SH-SY5Y (cell line): Measurements from ENCODE around the gene CD320.
A peak's percentile ranks its signal among the peaks of the same experiment; 100 is the strongest.

Experiments used
- GATA2 ChIP-seq: IDR thresholded peaks from 2 replicates; pipeline ENCODE4 v1.6.1; 2011; ENCODE audit warnings: mild to moderate bottlenecking, low read depth, low read length
- GATA3 ChIP-seq: IDR thresholded peaks from 2 replicates; pipeline ENCODE4 v1.6.1; 2011; ENCODE audit warnings: low read depth, mild to moderate bottlenecking, low read length, moderate library complexity

The CD320 gene

DNA sequence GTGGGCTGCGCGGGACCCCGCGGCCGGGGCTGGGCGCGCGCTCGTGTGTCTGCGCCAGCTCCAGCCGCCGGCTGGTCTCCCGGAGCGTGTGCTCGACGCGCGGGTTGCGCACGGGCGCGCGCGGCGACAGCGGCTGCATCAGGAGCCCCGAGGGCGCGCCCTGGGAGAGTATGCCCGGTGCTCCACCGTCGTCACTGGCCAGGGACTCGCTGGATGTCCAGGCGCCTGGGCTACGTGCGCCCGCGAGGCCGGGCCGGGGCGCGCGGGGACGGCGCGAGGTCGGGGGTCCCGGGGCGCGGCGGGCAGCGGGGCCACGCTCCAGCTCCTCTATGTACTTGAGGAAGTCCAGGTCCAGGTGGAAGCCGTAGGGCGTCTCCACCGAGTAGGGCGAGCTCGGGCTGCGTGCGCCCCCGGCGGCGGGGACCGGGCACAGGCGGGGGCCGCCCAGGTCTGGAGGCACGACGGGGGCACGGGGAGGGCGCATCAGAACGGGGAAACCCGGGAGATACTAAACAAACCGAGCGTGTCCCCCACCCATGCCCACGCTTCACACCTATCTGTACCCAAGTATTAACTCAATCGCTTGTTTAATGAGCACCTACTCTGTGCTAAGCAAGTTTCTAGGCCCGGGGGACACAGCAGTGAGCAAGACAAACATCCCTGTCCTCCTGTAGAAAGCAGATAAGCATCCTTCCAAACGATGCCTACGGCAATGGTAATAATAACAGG lies 27.3 kb upstream of the CD320 start:
- TF ChIP-seq GATA2 (no peak), GATA3 (no peak)

DNA sequence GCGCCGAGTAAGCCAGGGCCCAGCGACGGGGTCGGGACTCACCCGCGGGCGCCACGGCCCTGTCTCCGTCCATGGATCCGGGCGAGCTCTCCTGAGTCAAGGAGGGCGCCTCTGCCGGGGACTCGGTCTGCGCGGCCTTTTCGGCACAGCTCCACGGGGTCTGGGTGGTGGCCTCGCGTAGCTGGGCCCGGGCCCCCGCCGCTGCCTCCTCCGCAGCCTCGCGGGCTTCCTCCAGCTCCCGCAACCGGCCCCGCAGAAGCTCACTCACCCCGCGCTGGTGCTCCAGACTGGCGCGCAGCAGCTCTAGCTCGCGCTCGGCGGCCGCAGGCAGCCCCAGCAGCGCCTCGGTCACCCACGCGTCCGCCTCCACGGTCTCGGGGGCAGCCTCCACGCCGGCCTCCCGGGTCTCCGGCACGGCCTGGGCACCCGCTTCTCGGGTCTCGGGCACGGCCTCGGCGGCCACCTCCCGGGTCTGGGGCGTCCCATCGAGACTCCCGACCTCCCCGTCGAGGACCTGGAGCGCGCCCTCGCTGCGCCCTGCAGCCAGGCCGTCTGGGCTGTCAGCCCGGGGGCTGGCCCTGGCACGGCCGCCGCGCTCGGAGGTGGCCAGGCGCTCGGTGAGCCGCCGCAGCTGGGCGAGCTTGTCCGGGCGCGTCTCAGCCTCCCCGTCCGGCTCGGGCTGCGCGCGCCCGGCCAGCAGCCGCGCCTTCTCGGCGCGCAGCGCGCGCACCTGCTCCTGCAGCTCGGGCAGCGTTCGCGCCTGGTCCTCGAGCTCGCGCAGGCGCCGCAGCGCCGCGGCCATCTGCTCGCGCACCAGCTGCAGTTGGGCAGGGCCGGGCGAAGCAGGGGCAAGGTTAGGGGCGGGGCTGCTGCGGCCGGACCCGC lies 26.5 kb upstream of the CD320 start:
- TF ChIP-seq GATA3 (no peak), GATA2 (no peak)

DNA sequence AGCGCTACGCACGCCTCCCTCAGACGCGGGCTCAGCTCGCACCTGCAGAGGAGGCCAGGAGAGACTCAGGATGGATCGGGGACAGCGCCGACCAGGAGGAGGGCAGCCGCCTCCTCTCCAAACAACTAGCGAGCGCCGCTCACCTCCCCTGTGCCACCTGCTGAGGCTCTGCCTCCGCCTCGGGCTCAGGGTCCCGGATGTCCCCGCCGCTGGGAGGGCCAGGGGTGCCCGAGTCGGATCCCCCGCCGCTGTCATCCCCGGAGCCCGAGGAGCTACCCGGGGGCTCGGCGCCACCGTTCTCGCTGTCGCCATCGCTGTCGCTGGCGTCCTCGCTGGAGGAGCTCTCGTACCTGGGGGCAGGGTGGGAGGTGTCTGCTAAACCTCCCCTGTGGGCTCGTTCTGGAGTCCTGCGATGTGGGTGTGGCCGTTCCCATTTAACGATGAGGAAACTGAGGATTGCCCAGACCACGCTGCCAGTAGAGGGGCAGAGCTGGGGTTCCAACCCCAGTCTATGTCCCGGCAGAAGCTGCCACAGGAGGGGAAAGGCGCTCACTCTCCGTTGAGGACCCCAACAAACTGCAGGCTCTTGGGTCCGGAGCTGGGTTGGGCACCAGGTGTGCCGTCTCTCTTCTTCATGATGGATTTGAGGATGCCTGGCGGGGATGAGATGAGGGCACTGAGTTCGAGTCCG lies 25.8 kb upstream of the CD320 start:
- TF ChIP-seq GATA2 (no peak), GATA3 (no peak)

DNA sequence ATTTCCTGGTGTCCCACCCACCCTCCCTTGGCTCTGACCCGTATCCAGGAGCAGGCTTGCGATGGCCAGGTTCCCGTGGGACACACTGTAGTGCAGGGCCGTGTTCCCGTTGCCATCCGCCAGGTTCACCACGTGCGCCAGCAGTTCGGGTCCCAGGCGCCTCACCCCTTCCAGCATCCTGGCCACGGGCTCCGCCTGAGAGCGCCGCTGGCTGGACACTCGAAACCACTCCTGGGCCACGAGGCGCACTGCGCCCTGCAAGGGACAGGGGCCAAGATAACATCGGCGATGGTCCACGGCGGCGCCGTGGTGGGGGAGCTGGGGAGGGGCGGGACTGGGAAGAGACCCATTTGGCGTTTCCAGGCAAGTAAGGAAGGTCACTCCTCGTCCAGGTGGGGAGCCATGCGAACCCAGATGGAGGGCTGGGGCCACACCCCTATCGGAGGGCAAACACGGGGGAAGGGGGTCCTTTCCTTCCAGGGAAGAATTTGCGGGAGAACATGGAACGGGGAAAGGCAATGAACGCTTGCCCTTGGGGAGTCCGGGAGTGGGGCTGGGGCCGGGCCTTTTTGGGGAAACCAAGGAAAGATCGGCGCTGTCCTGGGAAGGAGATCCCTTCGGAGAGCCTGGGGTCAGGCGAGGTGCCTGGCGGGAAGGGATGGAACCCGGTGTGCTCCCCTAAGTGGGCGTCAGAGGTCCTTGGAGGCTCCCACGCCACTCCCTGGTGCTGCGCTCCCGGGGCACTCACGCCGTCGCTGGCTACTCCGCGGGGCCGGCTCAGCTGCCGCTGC lies 25.0 kb upstream of the CD320 start:
- TF ChIP-seq GATA3 = no peak
- TF ChIP-seq GATA2 = peak; percentile 10; the same call in 1 of the 2 replicates

DNA sequence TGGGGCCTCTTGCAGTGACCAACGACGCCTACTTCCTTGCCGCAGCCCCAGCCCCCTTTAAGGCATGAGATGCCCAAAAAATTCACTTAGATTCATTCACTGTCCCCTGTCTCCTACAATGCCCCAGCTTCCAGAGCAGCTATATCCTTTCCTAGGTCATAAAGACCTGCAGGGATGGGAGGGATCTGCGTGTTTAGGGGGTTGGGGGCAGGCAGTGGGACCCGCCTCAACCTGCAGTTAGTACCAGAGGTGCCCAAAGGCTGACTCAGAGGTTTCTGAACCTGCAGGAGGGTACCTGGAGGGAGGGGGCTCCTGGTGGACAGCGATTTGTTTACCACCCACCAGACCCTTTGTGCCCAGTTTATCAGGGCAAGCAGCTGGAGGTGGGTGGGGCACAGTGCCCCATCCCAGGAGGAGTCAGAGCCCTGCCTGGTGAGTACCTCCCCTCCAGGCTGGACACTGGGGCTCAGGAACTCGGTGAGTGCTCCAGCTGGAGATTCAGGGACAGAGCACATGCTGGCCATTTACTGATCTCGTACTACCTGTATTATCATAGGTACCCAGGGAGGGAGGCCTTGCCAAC lies 23.2 kb upstream of the CD320 start:
- TF ChIP-seq GATA3 = no peak
- TF ChIP-seq GATA2 = no peak

DNA sequence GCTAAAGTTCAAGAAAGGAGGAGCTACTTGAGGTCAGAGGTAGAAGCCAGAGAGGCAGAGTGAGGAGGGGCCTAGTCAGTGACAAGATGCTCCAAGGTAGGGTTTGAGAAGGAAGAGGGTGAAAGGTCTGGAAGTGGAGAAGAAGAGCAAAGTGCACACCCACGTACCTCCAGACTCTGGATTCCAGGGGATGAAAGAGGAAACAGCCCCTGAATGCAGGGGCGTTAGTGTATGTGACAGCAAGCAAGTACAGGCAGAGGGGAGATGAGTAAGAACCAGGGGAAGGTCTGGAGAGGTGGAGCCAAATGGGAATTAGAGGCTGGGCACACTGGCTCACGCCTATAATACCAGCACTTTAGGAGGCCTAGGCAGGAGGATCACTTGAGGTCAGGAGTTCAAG lies 21.8 kb upstream of the CD320 start:
- TF ChIP-seq GATA3 = no peak
- no peak for TF ChIP-seq GATA2

DNA sequence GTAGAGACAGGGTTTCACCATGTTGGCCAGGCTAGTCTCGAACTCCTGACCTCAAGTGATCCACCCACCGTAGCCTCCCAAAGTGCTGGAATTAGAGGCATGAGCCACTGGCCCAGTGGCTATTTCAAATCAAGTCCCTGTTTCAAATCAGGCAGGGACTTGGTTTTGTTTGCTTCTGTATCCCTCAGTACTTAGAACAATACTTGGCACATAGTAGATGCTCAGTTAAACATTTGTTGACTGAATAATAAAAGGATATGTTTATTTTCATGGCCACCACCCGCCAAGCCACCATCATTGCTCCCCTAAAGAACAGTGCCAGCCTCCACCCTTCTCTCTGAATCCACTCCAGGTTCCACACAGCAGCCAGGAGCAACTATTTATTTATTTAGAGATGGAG lies 17.3 kb upstream of the CD320 start:
- TF ChIP-seq GATA3 (no peak), GATA2 (no peak)

DNA sequence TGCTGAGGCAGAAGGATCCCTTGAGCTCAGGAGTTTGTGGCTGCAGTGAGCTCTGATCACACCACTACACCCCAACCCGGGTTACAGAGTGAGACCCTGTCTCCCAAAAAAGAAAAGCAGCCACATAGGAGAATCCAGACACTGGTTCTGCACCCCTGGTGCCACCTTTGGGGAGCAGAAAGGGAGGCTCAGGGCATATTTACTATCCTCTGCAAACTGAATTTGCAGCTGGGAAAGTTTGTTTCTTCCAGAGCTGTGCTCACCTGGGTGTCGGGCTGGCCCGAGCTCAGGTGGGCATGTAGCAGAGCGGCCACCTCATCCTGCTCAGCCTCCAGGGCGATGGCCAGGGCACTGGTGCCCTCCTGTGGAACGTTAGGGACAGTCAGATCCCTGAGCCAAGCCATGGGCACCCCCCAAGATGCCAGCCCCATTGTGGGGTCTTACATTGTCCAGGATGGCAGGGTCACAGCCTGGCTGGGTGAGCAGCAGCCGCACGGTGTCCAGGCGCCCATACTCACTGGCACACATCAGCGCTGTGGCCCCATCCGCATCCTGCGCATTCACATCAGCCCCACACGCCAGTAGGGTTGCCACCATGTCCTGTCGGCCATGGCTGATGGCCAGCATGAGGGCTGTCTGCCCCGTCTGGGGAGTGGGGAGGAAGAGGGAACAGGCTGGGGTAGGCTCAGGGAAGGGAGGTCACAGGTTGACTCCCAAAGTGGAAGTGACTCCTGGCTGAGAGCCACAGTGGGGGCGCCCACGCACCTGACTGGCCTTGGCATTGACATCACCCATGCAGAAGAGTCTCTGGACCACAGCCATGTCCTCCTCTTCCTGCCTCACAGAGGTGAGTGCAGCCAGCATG lies 16.3 kb upstream of the CD320 start:
- TF ChIP-seq GATA3 (no peak), GATA2 (no peak)

DNA sequence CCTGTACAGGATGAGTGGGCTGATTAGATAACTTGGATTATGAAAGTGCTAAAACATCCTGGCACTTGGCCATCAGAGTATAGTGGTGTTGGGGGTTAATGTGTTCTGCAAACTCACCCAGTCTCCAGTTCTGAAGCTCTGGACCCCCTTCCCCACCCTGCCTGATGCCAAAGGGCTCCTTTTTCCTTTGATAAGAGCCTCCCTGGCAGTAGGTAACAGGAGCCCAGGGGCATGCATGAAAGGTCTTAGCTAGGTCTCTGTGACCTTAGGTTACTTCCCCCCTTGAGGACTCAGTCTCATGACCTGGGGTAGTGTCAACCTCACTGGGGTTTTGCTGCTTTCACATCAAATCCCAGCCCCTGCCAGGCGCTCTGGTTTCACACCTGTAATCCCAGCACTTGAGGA lies 15.6 kb upstream of the CD320 start:
- TF ChIP-seq GATA2 = no peak
- TF ChIP-seq GATA3 = no peak

DNA sequence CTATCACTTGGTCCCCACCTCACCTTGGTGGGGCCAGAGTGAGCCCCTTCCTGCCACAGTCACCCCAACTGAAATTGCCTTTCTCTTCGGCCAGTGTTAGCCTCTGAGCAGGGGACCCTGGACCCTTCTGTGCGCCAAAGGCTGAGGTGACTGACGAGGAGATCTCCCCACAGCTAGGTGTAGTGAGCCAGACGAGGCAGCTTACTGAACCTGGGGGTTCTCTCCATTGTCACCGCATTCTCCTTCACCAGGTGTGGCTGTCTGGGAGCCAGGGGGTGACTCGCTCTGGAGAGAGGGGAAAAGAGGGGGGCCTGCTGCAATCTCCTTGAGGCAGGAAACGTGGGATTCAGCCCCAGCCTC lies 14.5 kb upstream of the CD320 start:
- no peak for TF ChIP-seq GATA2
- TF ChIP-seq GATA3 = no peak

DNA sequence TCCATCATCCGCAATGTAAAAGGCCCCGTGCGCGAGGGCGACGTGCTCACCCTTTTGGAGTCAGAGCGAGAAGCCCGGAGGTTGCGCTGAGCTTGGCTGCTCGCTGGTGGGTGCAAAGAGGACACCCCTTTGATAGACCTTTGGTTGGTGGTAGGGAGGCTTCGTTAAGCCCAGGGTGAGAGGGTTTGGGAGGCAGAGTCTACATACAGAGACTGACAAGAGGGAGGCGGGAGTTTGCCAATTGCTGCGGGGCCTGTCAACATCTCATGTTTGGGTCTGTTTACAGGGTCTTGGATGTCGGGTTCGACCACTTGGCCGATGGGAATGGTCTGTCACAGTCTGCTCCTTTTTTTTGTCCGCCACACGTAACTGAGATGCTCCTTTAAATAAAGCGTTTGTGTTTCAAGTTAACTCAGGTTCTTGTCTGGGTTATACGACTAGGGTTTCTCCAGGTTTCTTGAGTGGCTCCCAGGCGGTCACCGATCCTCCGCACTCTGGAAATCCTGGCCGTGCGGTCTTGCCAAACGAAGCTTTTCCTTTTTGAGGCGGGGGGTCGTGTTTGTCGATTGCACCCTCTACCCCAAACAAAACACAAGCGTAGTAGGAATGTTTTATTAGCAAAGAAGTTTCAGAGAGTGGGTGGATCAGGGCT lies 14.0 kb upstream of the CD320 start:
- TF ChIP-seq GATA2 = no peak
- no peak for TF ChIP-seq GATA3
